ENCODE data around the gene ECM2. TPM values are rescaled to one million over a fixed set of nuclear protein-coding genes. Genes with fewer than 3 reads are reported as not detected.

ECM2 gene
- total RNA-seq, 1 donor from 2014 or later: not detected

DNA sequence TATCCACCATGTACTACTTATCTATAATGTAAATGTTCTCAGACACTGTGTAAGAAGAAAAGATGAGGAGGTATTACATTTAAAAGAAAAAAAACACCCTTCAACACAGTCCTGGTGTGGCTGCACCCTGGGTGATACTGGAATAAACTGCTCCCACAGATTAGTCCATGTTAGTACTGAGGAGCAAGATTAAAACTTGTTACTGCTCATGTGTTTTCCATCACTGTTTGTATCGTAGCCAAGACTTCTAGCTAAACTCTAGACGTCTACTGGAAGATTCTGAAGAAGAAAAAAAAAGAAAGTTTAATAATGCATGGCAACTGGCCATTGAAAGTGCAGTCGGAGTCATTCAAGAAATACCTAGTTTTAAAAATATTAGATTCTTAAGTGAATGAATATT lies 53.5 kb downstream of the ECM2 start, which contains the start of gene ASPN:
Gene ASPN (minus strand): TSS at position 178 of the 400 bp plus-strand sequence.
- Mint-ChIP-seq H3K27ac (no peak within 1 kb of the TSS), H3K27me3 (no peaks in the 10 kb centered on the region), H3K36me3 (ENCODE audit: low read depth) (no peaks in the 10 kb centered on the region), H3K9me3 (no peaks in the 10 kb centered on the region), H3K4me1 (peaks cover 5% of the 10 kb centered on the region), H3K4me3 (no peak within 1 kb of the TSS)
- intact Hi-C loops (cut with micrococcal nuclease): no loop called here
- no peak for DNase-seq

DNA sequence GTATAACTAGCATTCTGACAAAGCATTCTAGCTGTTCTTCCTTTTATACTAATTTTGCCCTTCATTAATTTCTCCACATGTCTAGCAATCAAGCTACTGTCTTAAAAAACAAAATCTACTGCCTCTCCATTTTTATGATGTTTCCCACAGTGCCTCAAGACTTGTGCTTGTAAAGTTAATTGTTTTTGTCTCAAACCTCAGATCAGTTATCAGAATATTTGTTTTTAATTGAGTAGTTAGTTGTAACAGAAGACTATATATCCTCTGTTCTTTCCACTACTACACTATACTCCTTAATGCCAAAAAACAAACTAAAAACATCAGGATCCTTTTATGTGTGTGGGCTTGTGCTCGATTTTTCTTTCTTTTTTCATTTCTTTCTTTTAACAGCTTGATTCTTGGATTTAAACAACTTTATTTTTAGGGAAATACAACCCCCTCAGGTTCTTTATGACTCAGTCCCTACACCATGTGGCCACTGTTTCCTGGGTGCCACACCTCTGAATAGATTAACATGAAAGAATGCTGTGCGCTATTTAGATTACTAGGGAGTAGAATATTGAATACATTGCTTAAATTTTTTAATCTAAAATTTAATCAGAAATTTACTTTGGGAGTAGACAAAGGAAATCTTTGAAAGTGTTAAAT lies 54.7 kb downstream of the ECM2 start:
- DNase-seq: no peak
- H3K4me1 Mint-ChIP-seq: peaks cover 5% of the 10 kb centered on the region
- no peaks in the 10 kb centered on the region for H3K36me3 Mint-ChIP-seq (ENCODE audit: low read depth)
- no peaks in the 10 kb centered on the region for H3K9me3 Mint-ChIP-seq
- intact Hi-C loops (cut with micrococcal nuclease): no loop called here
- H3K4me3 Mint-ChIP-seq: no peak overlapping the region
- H3K27me3 Mint-ChIP-seq: no peaks in the 10 kb centered on the region
- no peak overlapping the region for H3K27ac Mint-ChIP-seq

DNA sequence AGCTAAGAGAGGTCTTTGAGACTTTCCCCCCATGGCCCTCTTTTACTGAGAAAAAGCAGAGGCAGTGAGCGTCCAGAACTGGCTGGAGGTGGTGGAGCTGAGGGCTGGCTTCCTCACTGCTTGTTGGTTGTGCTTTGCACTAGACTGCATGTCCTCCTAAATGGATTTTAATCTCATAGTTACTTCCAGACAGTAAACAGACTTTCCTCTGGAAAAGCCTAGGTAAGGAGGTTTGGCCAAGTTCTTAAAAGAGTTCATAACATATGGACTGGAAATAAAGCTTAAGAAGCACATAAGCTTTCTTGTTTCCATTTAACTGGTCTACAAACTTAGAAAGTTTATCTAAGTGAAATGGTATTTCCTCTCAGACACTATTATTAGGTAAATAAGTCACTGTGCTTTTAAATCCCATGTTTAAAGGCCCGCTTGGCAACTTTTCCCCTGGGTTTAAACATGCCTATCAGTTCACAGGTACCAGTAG lies 55.5 kb downstream of the ECM2 start:
- Mint-ChIP-seq H3K27ac (no peak overlapping the region), H3K27me3 (no peaks in the 10 kb centered on the region), H3K4me1 (peaks cover 5% of the 10 kb centered on the region), H3K4me3 (no peak overlapping the region), H3K36me3 (ENCODE audit: low read depth) (no peaks in the 10 kb centered on the region), H3K9me3 (no peaks in the 10 kb centered on the region)
- DNase-seq: no peak
- intact Hi-C loops (cut with micrococcal nuclease): no loop called here

- H3K36me3 Mint-ChIP-seq (ENCODE audit: low read depth): no peaks in the 10 kb centered on the region
- intact Hi-C loops (cut with micrococcal nuclease): no loop called here
- no peaks in the 10 kb centered on the region for H3K27me3 Mint-ChIP-seq
- H3K4me1 Mint-ChIP-seq: peaks cover 5% of the 10 kb centered on the region
- no peaks in the 10 kb centered on the region for H3K9me3 Mint-ChIP-seq
- H3K4me3 Mint-ChIP-seq: no peak overlapping the region
- no peak for DNase-seq
- no peak overlapping the region for H3K27ac Mint-ChIP-seq
These were observed 56.4 kb downstream of the ECM2 start for GRCh38 chr9:92479346-92479745.

GRCh38 chr9:92478783-92479182 lies 57.0 kb downstream of the ECM2 start:
- Mint-ChIP-seq H3K4me3 (no peak overlapping the region), H3K4me1 (peaks cover 5% of the 10 kb centered on the region), H3K9me3 (no peaks in the 10 kb centered on the region), H3K27ac (no peak overlapping the region), H3K27me3 (no peaks in the 10 kb centered on the region), H3K36me3 (ENCODE audit: low read depth) (no peaks in the 10 kb centered on the region)
- no peak for DNase-seq
- intact Hi-C loops (cut with micrococcal nuclease): no loop called here

- Mint-ChIP-seq H3K36me3 (ENCODE audit: low read depth) (no peaks in the 10 kb centered on the region), H3K4me3 (no peak overlapping the region), H3K27ac (no peak overlapping the region), H3K9me3 (no peaks in the 10 kb centered on the region), H3K27me3 (no peaks in the 10 kb centered on the region), H3K4me1 (peaks cover 5% of the 10 kb centered on the region)
- no peak for DNase-seq
- intact Hi-C loops (cut with micrococcal nuclease): no loop called here
These were observed 58.8 kb downstream of the ECM2 start for GRCh38 chr9:92476962-92477361.

- no peak for DNase-seq
- H3K27me3 Mint-ChIP-seq: no peaks in the 10 kb centered on the region
- H3K9me3 Mint-ChIP-seq: no peaks in the 10 kb centered on the region
- no peak overlapping the region for H3K4me3 Mint-ChIP-seq
- H3K36me3 Mint-ChIP-seq (ENCODE audit: low read depth): no peaks in the 10 kb centered on the region
- no peaks in the 10 kb centered on the region for H3K4me1 Mint-ChIP-seq
- H3K27ac Mint-ChIP-seq: no peak overlapping the region
- intact Hi-C loops (cut with micrococcal nuclease): no loop called here
These were observed 61.2 kb downstream of the ECM2 start for GRCh38 chr9:92474587-92474986.

- Mint-ChIP-seq H3K27me3 (no peaks in the 10 kb centered on the region), H3K36me3 (ENCODE audit: low read depth) (no peaks in the 10 kb centered on the region), H3K9me3 (no peaks in the 10 kb centered on the region), H3K4me1 (no peaks in the 10 kb centered on the region), H3K4me3 (no peak overlapping the region), H3K27ac (no peak overlapping the region)
- no peak for DNase-seq
- intact Hi-C loops (cut with micrococcal nuclease): no loop called here
These were observed 67.6 kb downstream of the ECM2 start for GRCh38 chr9:92468206-92468605.

DNA sequence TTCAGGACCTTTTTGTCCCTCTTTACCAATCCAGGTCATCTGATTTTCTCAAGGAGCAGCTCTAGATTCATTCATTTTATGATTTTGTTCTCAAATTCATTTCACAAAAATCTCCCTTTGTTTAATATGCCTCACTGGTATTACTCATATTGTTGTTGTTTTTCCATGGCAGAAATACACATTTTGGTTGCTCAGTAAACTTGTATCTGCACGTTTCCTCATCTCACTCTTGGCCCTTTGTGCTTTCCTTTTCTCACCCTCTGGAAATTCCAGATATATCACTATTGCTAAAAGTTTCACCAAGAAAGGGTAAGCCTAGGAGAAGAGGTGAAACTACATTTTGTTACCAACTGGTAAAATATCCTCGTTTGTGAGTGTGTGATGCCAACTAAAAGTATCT lies 68.3 kb downstream of the ECM2 start:
- H3K27ac Mint-ChIP-seq: no peak overlapping the region
- H3K36me3 Mint-ChIP-seq (ENCODE audit: low read depth): no peaks in the 10 kb centered on the region
- H3K9me3 Mint-ChIP-seq: no peaks in the 10 kb centered on the region
- H3K27me3 Mint-ChIP-seq: no peaks in the 10 kb centered on the region
- no peak for DNase-seq
- no peak overlapping the region for H3K4me3 Mint-ChIP-seq
- H3K4me1 Mint-ChIP-seq: no peaks in the 10 kb centered on the region
- intact Hi-C loops (cut with micrococcal nuclease): no loop called here

DNA sequence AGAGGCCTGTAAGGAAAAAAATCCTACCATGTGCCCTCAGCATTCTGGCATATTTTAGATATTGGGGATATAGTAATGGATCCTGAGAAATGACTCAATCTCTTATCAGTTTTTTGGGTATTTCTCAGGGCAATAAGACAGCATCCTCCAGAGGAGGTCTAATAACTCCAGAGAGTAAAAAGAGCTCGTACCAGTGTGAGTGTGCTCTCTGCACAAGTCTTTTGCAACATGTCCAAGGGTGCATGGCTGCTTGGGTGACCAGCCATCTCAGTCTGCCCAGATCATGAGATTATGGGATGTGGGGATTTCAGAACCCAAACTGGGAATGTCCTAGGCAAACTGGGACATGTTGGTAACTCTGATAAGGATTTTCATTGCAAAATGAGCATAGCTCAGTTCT lies 68.7 kb downstream of the ECM2 start:
- no peaks in the 10 kb centered on the region for H3K27me3 Mint-ChIP-seq
- no peaks in the 10 kb centered on the region for H3K4me1 Mint-ChIP-seq
- no peak overlapping the region for H3K27ac Mint-ChIP-seq
- no peak overlapping the region for H3K4me3 Mint-ChIP-seq
- DNase-seq: peak; percentile 34
- intact Hi-C loops (cut with micrococcal nuclease): no loop called here
- H3K9me3 Mint-ChIP-seq: no peaks in the 10 kb centered on the region
- no peaks in the 10 kb centered on the region for H3K36me3 Mint-ChIP-seq (ENCODE audit: low read depth)

DNA sequence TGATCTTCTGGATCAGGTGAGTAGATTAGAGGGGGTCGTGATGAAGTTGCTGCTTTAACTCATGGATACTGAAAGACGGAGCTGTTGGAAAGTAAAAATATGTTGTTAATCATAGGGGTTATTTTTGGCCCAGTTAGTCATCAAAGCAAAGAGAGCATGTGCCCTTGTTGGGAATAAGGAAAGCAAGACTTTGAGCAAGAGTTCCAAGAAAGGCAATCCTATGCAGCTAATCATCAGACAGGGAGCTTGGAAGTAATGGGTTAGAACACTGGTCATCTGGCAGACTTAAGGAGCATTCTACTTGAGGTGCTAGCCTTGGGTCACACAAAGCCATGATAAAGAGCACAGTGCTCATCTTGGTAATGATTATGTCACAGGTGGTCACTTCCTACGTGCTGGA lies 71.8 kb downstream of the ECM2 start:
- Mint-ChIP-seq H3K27me3 (no peaks in the 10 kb centered on the region), H3K4me1 (no peaks in the 10 kb centered on the region), H3K9me3 (no peaks in the 10 kb centered on the region), H3K27ac (no peak overlapping the region), H3K36me3 (ENCODE audit: low read depth) (no peaks in the 10 kb centered on the region), H3K4me3 (no peak overlapping the region)
- no peak for DNase-seq
- intact Hi-C loops (cut with micrococcal nuclease): no loop called here

GRCh38 chr9:92463387-92463786 lies 72.4 kb downstream of the ECM2 start:
- Mint-ChIP-seq H3K9me3 (no peaks in the 10 kb centered on the region), H3K27me3 (no peaks in the 10 kb centered on the region), H3K4me3 (no peak overlapping the region), H3K27ac (no peak overlapping the region), H3K4me1 (no peaks in the 10 kb centered on the region), H3K36me3 (ENCODE audit: low read depth) (no peaks in the 10 kb centered on the region)
- no peak for DNase-seq
- intact Hi-C loops (cut with micrococcal nuclease): no loop called here

DNA sequence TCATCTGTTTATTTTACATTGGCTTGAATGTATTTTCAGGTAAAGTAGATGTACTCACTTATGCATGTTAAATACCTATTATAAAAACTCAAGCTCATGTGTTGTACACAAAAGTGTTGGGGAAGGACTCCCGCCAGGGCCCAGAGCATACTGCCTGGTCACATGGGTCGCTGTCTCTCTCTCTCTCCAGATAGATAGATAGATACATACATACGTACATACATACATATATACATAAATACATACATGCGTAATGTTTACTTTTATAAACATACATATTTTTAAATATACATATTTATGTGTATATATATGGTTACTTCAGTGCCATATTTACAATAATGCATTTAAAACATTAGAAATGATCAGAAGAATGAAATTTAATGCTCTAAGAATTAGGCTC lies 78.2 kb downstream of the ECM2 start:
- Mint-ChIP-seq H3K9me3 (no peaks in the 10 kb centered on the region), H3K27me3 (no peaks in the 10 kb centered on the region), H3K4me3 (no peak overlapping the region), H3K36me3 (ENCODE audit: low read depth) (no peaks in the 10 kb centered on the region), H3K4me1 (no peaks in the 10 kb centered on the region), H3K27ac (no peak overlapping the region)
- DNase-seq: no peak
- intact Hi-C loops (cut with micrococcal nuclease): no loop called here

- no peak overlapping the region for H3K4me3 Mint-ChIP-seq
- intact Hi-C loops (cut with micrococcal nuclease): no loop called here
- H3K27me3 Mint-ChIP-seq: no peaks in the 10 kb centered on the region
- H3K27ac Mint-ChIP-seq: no peak overlapping the region
- H3K36me3 Mint-ChIP-seq (ENCODE audit: low read depth): no peaks in the 10 kb centered on the region
- DNase-seq: peak; percentile 59
- H3K9me3 Mint-ChIP-seq: no peaks in the 10 kb centered on the region
- no peaks in the 10 kb centered on the region for H3K4me1 Mint-ChIP-seq
These were observed 80.6 kb downstream of the ECM2 start for GRCh38 chr9:92455217-92455616.

DNA sequence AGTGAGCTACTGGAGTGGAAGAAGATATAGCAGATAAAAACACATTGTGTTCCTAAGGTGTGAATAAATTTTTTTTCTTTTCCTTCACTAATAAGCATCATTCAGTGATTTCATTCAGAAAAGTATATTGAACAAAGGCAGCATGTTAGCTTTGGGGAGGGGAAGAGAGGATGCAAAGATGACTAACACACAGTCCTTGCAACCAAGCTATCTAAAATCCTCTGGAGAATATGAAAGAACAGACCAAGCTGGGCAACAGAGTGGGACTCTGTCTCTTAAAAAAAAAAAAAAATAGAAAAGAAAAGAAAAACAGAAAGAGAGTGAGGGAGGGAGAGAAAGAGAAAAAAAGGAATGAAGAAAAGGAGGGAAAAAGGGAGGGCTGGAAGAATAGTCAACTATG lies 89.3 kb downstream of the ECM2 start:
- DNase-seq: no peak
- H3K27me3 Mint-ChIP-seq: no peaks in the 10 kb centered on the region
- H3K4me1 Mint-ChIP-seq: no peaks in the 10 kb centered on the region
- no peak overlapping the region for H3K27ac Mint-ChIP-seq
- no peaks in the 10 kb centered on the region for H3K9me3 Mint-ChIP-seq
- intact Hi-C loops (cut with micrococcal nuclease): no loop called here
- no peaks in the 10 kb centered on the region for H3K36me3 Mint-ChIP-seq (ENCODE audit: low read depth)
- no peak overlapping the region for H3K4me3 Mint-ChIP-seq

All from activated CD4-positive, alpha-beta T cell treated with anti-CD3 and anti-CD28 coated beads, Interleukin-2, amount 10 ng/mL, durations not matched to agents 24 days and 14 days (primary cell).